MCF 10A (cell line): ENCODE measurements around the gene FNDC5. TPM values are rescaled to one million over a fixed set of nuclear protein-coding genes. Genes with fewer than 3 reads are reported as not detected.

Source experiments
- BruUV-seq: library from RNA; stranded (reverse); fragments of 400-500 nt; replicated peaks from 2 replicates; lab custom pipeline; 2021; lab: Mats Ljungman, UMichigan
- CTCF ChIA-PET: fragments of 300-600 bp; sonication (Branson Sonifier 250); formaldehyde crosslinking; extraction: SDS; loops from one replicate; lab custom pipeline; 2021; ENCODE audit warnings: antibody characterized with exemption, inconsistent platforms; lab: Yijun Ruan, JAX
- POLR2A ChIA-PET: fragments of 300-600, 350-650 bp; sonication (Branson Sonifier 250); formaldehyde crosslinking; extraction: SDS; loops from one replicate; lab custom pipeline; 2020; ENCODE audit warnings: antibody characterized with exemption, inconsistent platforms; lab: Yijun Ruan, JAX
- DNase-seq: peaks from one replicate; pipeline ENCODE4 v3.0.0-alpha.2; 2018; ENCODE audit not compliant: unreplicated experiment
- H3K27ac Mint-ChIP-seq: one replicate; pipeline ENCODE4 v1.8.0; 2022; ENCODE audit warnings: mild to moderate bottlenecking, low read depth, mixed read lengths; ENCODE audit not compliant: unreplicated experiment
- H3K27me3 Mint-ChIP-seq: one replicate; pipeline ENCODE4 v1.8.0; 2022; ENCODE audit warnings: mixed read lengths; ENCODE audit not compliant: insufficient read depth, unreplicated experiment
- H3K36me3 Mint-ChIP-seq: one replicate; pipeline ENCODE4 v1.8.0; 2022; ENCODE audit warnings: mild to moderate bottlenecking, moderate library complexity, mixed read lengths; ENCODE audit not compliant: insufficient read depth, unreplicated experiment
- H3K4me1 Mint-ChIP-seq: one replicate; pipeline ENCODE4 v1.8.0; 2022; ENCODE audit warnings: mixed read lengths; ENCODE audit not compliant: insufficient read depth, unreplicated experiment
- H3K4me3 Mint-ChIP-seq: one replicate; pipeline ENCODE4 v1.8.0; 2022; ENCODE audit warnings: mild to moderate bottlenecking, moderate library complexity, mixed read lengths; ENCODE audit not compliant: unreplicated experiment
- H3K9me3 Mint-ChIP-seq: one replicate; pipeline ENCODE4 v1.8.0; 2022; ENCODE audit warnings: mixed read lengths; ENCODE audit not compliant: unreplicated experiment
- CTCF ChIP-seq: fragments of 200-600 bp; IDR thresholded peaks from one replicate; pipeline ENCODE4 v1.8.0; 2022; ENCODE audit warnings: antibody characterized with exemption, mild to moderate bottlenecking; ENCODE audit not compliant: unreplicated experiment
- intact Hi-C: fragments of 100-400 bp; cut with micrococcal nuclease; formaldehyde crosslinking; loops from 2 replicates; pipeline ENCODE4 v1.14.1; 2022
- total RNA-seq: library from RNA; stranded (reverse); gene quantifications from 2 replicates; pipeline ENCODE4 v1.2.3, GENCODE V29; 2022

Gene FNDC5
- total RNA-seq, 1 experiment from 2014 or later = not detected

- DNase-seq = peak; percentile 75
- H3K4me3 Mint-ChIP-seq = peak overlapping the region; percentile 87
- no TSS peak for BruUV-seq
These were observed 56.6 kb downstream of the FNDC5 start for GRCh38 chr1:32813941-32814739.

More at GRCh38 chr1:32813941-32814739, 56.6 kb downstream of the FNDC5 start:
- no peaks in the 10 kb centered on the region for H3K9me3 Mint-ChIP-seq
- peaks cover 35% of the 10 kb centered on the region for H3K4me1 Mint-ChIP-seq
- TF ChIP-seq CTCF = no peak
- no peaks in the 10 kb centered on the region for H3K27me3 Mint-ChIP-seq
- POLR2A ChIA-PET = interaction anchor here (1.0 to 2.4 kb wide), 2 partner anchors 15 to 16 kb away, joined by 3 to 11 read pairs; no protein-coding TSS in a partner anchor
- H3K27ac Mint-ChIP-seq = peak overlapping the region; percentile 57
- CTCF ChIA-PET = no interaction called here
- peaks cover 46% of the 10 kb centered on the region for H3K36me3 Mint-ChIP-seq
- intact Hi-C loops = no loop called here

Other genes starting within 250 kb of the FNDC5 start
- gene ZBTB8OS, start 220.4 kb downstream of the FNDC5 start, total RNA-seq = 66.2 and 81.1 TPM in 2 replicates
- 165 and 179 TPM in 2 replicates for gene RBBP4, start 219.7 kb downstream of the FNDC5 start, total RNA-seq
- 1.1 and 1.9 TPM in 2 replicates for gene SYNC, start 168.1 kb downstream of the FNDC5 start, total RNA-seq
- 347 and 372 TPM in 2 replicates for gene YARS1, start 53.6 kb downstream of the FNDC5 start, total RNA-seq
- gene S100PBP, start 53.3 kb downstream of the FNDC5 start, total RNA-seq = 24.4 and 34.1 TPM in 2 replicates
- not detected in 2 replicates for gene HPCA, start 15.6 kb upstream of the FNDC5 start, total RNA-seq
- gene TMEM54, start 30.5 kb upstream of the FNDC5 start, total RNA-seq = 6.2 and 12.1 TPM in 2 replicates
- gene RNF19B, start 93.9 kb upstream of the FNDC5 start, total RNA-seq = 38.0 and 41.3 TPM in 2 replicates
- 286 and 390 TPM in 2 replicates for gene AK2, start 166.0 kb upstream of the FNDC5 start, total RNA-seq
- gene AZIN2, start 210.2 kb upstream of the FNDC5 start, total RNA-seq = 1.6 and 4.3 TPM in 2 replicates